Thyroid gland (tissue), 4 donors: ENCODE results near the gene GPR158. TPM values are rescaled to one million over a fixed set of nuclear protein-coding genes. Genes with fewer than 3 reads are reported as not detected.

Experiments used
- DNase-seq, 2 donors: peaks; one replicate each; pipeline ENCODE4 v3.0.0-alpha.2; 2019
- H3K27ac ChIP-seq, 3 donors: fragments of 200-600 bp; sonication (generic); 1 replicate in 2 of 3; 2 replicates in 1 of 3; pipeline ENCODE4 v1.5.1; 2016 to 2019; ENCODE audit warnings: mild to moderate bottlenecking in 1 of 3, moderate library complexity in 1 of 3
- H3K27me3 ChIP-seq: fragments of 200-600 bp; sonication (generic); one replicate; pipeline ENCODE4 v1.5.1; 2019
- H3K36me3 ChIP-seq, 2 donors: fragments of 200-600 bp; sonication (generic); one replicate each; pipeline ENCODE4 v1.5.1; 2016 to 2019
- H3K4me1 ChIP-seq, 2 donors: fragments of 200-600 bp; sonication (generic); one replicate each; pipeline ENCODE4 v1.5.1; 2017 to 2019
- H3K4me3 ChIP-seq, 3 donors: fragments of 200-600 bp; sonication (generic); replicated peaks in 1 of 3; 1 replicate in 2 of 3; 2 replicates in 1 of 3; pipeline ENCODE4 v1.5.1; 2016; ENCODE audit warnings: mild to moderate bottlenecking in 1 of 3
- H3K9me3 ChIP-seq: fragments of 200-600 bp; sonication (generic); one replicate; pipeline ENCODE4 v1.5.1; 2017
- POLR2A ChIP-seq, 2 donors: fragments of 450-650 bp; IDR thresholded peaks; one replicate each; pipeline ENCODE4 v1.6.1; 2017; ENCODE audit warnings: antibody characterized with exemption in 2 of 2, mild to moderate bottlenecking in 2 of 2, moderate library complexity in 1 of 2
- WGBS, 2 donors: methylation state at CpG; one replicate each; pipeline ENCODE4 v1.1.5; 2017; 5-methylcytosine and 5-hydroxymethylcytosine counted together
- intact Hi-C: fragments of 100-400 bp; cut with DNase I; formaldehyde crosslinking; loops from one replicate; pipeline ENCODE4 v1.15.1; 2023
- total RNA-seq, 4 donors: library from RNA; depleted of rRNA; stranded (reverse); fragments of >200 nt; gene quantifications; one replicate each; pipeline ENCODE4 v1.2.3, GENCODE V29; 2016
- TF ChIP-seq, protein P1 (sequence below), 6 experiments: fragments of 200-600 bp in 3 of 6; fragments of 450-650 bp in 3 of 6; sonication (generic) in 3 of 6; IDR thresholded peaks; one replicate each; pipeline ENCODE4 v1.5.1; 2016 to 2019; ENCODE audit warnings: antibody characterized with exemption in 6 of 6, mild to moderate bottlenecking in 2 of 6, inconsistent platforms in 1 of 6, moderate library complexity in 1 of 6

Gene GPR158
- total RNA-seq, 4 donors from 2014 or later, result 0.13 to 1.9 (median 1.2) TPM

DNA sequence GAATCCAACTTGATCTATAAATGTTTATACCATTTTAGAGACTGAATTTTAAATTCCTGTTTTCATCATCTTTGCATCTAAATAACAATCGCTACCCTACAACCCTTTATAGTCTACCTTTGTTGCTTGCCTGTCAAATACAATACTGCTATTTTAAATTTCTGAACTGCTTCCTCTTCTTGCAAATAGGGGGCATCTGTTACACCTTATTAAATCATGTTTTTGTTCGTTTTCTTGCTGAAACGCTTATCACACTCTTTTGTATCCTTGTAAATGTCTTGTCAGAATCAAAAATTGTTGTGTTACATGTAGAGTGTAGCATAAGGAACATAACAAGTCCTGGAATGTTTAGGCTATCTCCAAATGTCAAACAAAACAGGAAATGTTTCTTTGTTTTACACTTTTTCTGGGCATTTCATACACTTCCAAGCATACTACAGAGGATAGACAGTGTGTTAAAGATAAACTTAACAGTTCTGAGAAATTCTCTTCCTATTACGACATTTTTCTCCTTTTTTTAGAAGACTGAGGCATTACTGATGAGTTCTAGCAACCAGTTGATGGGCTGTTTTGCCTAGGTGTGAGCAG lies 281.3 kb downstream of the GPR158 start:
- TF ChIP-seq POLR2A (IDR thresholded peaks at IDR 0.05), result no peak
- TF ChIP-seq, protein P1, sequence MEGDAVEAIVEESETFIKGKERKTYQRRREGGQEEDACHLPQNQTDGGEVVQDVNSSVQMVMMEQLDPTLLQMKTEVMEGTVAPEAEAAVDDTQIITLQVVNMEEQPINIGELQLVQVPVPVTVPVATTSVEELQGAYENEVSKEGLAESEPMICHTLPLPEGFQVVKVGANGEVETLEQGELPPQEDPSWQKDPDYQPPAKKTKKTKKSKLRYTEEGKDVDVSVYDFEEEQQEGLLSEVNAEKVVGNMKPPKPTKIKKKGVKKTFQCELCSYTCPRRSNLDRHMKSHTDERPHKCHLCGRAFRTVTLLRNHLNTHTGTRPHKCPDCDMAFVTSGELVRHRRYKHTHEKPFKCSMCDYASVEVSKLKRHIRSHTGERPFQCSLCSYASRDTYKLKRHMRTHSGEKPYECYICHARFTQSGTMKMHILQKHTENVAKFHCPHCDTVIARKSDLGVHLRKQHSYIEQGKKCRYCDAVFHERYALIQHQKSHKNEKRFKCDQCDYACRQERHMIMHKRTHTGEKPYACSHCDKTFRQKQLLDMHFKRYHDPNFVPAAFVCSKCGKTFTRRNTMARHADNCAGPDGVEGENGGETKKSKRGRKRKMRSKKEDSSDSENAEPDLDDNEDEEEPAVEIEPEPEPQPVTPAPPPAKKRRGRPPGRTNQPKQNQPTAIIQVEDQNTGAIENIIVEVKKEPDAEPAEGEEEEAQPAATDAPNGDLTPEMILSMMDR (IDR thresholded peaks at IDR 0.05), result no peak
- Histone ChIP-seq H3K36me3 (no peaks in the 10 kb centered on the region), H3K4me3 (no peak overlapping the region), H3K27ac (no peak overlapping the region), H3K4me1 (no peaks in the 10 kb centered on the region), H3K27me3 (no peaks in the 10 kb centered on the region), H3K9me3 (no peaks in the 10 kb centered on the region)
- 40 to 41% methylated on average over 4 of the region's 4 CpGs for WGBS, 2 donors
- DNase-seq, result no peak
- intact Hi-C loops, result no loop called here

DNA sequence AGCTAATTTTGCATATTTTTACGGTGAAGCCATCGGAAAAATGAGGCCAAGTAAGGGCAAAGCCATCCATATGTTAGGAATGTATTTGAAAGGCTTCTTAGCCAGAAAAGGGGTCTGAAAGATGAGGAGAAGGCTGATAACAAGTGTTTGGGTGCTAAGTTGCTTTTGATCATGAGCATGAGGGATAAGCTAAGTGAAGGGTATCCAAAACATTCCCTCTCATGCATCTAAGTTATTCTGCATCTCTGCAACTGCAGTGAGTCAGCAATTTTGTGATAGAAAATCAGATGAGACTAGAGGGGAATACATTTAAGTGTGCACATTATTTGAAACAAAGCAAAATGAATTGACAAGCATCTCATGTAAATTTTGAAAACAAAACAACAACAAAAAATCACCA lies 282.8 kb downstream of the GPR158 start:
- Histone ChIP-seq H3K4me3 (no peak overlapping the region), H3K4me1 (no peaks in the 10 kb centered on the region), H3K9me3 (no peaks in the 10 kb centered on the region), H3K27me3 (no peaks in the 10 kb centered on the region), H3K36me3 (no peaks in the 10 kb centered on the region), H3K27ac (no peak overlapping the region)
- intact Hi-C loops, result no loop called here
- no peak for DNase-seq
- WGBS, 2 donors, result 89 to 93% methylated on average over 2 of the region's 2 CpGs
- TF ChIP-seq, protein P1 (IDR thresholded peaks at IDR 0.05), result no peak
- no peak for TF ChIP-seq POLR2A (IDR thresholded peaks at IDR 0.05)

DNA sequence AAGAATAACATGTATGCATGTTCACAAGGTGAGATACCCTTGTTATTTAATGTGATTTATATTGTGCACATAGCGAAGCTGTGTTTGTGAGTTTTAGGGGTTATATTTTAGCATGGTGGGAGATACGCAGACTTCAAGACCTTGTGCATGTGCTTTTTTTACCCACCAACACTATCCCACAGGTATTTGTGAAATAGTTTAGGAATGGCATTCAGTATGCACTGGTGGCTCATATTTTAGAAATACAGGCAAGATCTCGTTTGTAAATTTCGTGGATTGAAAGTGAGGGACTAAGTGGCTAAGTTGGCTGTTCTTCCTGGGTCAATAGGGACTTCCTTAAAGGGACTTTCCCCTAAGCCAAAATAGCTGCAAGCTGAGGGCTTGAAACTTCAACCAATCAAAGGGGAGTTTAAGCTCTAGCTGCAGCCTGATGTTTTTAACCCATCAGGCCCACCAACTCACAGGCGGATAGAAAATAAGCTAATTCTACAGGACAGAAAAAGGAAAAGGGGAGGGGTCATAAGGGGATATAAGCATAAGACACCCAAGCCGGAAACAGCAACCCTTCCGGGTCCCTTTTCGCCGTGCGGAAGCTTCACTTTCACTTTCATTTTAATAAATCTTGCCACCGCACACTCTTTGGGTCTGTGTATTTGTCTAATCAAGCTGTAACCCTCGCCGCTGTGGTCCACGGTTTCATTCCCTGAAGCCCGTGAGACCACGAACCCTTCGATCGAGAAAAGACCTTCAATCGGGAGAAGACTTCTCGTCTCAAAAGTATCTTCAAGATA lies 291.0 kb downstream of the GPR158 start:
- Histone ChIP-seq H3K4me3 (no peak overlapping the region), H3K9me3 (no peaks in the 10 kb centered on the region), H3K27me3 (no peaks in the 10 kb centered on the region), H3K4me1 (no peaks in the 10 kb centered on the region), H3K36me3 (no peaks in the 10 kb centered on the region), H3K27ac (no peak overlapping the region)
- no peak for DNase-seq
- 90 to 93% methylated on average over 20 of the region's 20 CpGs for WGBS, 2 donors
- intact Hi-C loops, result no loop called here
- no peak for TF ChIP-seq POLR2A (IDR thresholded peaks at IDR 0.05)
- TF ChIP-seq, protein P1 (IDR thresholded peaks at IDR 0.05), result no peak

DNA sequence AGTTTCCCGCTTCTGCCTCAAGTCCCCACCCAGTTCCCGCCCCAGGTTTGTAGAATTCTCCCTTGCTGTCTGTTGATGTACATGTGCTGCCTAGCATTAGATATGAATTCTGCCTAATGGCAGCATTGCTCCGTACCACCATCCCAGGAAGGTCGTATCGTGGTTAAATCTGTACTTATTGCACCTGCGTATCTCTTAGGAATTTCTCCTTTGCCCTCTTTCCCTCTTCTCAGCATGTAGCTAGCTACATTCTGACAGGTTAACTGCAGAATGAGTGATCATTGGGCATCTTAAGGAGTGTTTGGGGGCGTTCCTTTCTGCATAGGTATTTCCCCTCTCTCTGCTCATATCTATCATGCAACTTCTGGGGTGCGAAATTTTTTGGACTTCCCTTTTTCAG lies 293.1 kb downstream of the GPR158 start:
- WGBS, 2 donors, result 79 to 82% methylated on average over 8 of the region's 8 CpGs

More for the DNA sequence above, 293.1 kb downstream of the GPR158 start:
- H3K27me3 ChIP-seq, result no peaks in the 10 kb centered on the region
- no peaks in the 10 kb centered on the region for H3K9me3 ChIP-seq
- H3K27ac ChIP-seq, result no peak overlapping the region
- DNase-seq, result no peak
- intact Hi-C loops, result no loop called here
- TF ChIP-seq POLR2A (IDR thresholded peaks at IDR 0.05), result no peak
- TF ChIP-seq, protein P1 (IDR thresholded peaks at IDR 0.05), result no peak
- no peaks in the 10 kb centered on the region for H3K36me3 ChIP-seq
- H3K4me3 ChIP-seq, result no peak overlapping the region
- no peaks in the 10 kb centered on the region for H3K4me1 ChIP-seq
